ENCODE data around the gene GPX1.
"Not testable (repeated sequence)": the region's sequence is repeated elsewhere in the genome, so short reads cannot be mapped to it uniquely, and the experiment has no call there.

Gene GPX1

GRCh38 chr3:49358217-49358883, at the start of gene GPX1:
Gene GPX1, minus strand, starts transcription at chr3:49358353. Its CDS starts 75 bp downstream, at chr3:49358278.
- peak; percentile 75 for DNase-seq

GRCh38 chr3:49406571-49407565, 48.7 kb upstream of the GPX1 start:
- no peak for DNase-seq

GRCh38 chr3:49405570-49405969, 47.4 kb upstream of the GPX1 start:
- not testable (repeated sequence) for DNase-seq

GRCh38 chr3:49403891-49404290, 45.7 kb upstream of the GPX1 start:
- no peak for DNase-seq

DNA sequence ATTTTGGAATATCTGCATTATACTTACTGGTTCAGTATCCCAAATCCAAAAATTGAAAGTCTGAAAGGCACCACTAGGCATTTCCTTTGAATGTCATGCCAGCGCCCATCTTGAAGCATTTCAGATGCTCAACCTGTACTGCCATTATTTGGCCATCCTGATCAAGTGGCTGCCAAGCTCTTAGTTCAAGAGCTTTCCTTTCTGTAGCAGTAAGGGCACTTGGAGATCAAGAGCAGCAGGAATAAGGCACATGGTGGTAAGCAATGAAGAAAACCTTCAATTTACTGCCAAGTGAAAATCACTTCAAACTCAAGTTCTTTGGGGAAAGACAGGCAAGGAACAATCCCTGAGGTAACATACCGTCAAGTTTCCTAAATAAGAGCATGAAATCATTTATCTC, 43.6 kb upstream of the GPX1 start:
- no peak for DNase-seq

GRCh38 chr3:49399461-49399860, 41.3 kb upstream of the GPX1 start:
- DNase-seq: no peak

- DNase-seq: no peak
Measured at GRCh38 chr3:49397470-49397869, 39.3 kb upstream of the GPX1 start.

- not testable (repeated sequence) for DNase-seq
Measured at GRCh38 chr3:49391310-49391709, 33.2 kb upstream of the GPX1 start.

DNA sequence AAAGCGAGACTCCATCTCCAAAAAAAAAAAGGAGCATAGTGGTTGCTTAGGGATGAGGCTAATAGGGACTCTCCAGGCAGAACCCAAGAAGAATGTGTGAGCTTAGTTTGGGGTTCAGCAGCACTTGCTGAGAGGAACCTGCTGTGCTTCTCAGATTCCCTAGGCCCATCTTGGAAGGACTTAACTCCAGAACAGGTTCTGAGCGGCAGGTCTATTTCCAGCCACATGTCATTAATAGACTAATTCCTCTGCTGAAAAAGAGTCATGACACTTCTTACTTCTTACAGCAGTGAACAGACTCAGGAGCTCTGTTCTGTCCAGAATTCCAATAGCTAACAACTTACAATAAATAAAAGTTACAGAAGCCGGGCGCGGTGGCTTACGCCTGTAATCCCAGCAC, 31.1 kb upstream of the GPX1 start:
- DNase-seq: no peak

DNA sequence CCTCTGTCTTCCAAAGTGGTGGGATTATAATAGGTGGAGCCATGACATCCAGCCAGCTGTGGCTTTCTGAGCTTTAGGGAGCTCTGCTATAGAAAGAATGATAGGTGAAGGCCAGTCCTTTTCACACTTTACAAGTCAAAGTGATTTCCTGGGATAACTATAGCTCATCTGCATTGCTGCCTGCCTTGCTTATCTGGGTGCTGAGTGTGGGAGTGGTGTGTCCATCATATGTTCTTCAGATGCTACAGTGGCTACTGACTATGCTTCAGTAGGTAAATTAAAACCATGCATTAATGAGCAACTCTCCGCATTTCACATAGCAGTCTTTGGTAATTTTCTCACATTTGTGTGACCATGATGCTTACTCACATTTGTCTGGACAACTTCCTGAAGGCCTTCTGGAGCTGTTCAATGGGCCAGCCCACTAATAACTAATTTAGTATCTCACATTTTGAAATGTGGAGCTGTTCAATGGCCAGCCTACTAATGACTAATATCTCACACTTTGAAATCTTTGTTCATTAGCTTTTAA, 30.2 kb upstream of the GPX1 start:
- no peak for DNase-seq

GRCh38 chr3:49387721-49388120, 29.6 kb upstream of the GPX1 start:
- DNase-seq: no peak

- DNase-seq: no peak
Measured at GRCh38 chr3:49386056-49386756, 28.1 kb upstream of the GPX1 start.

- no peak for DNase-seq
Measured at GRCh38 chr3:49385617-49386016, 27.5 kb upstream of the GPX1 start.

GRCh38 chr3:49383387-49383786, 25.2 kb upstream of the GPX1 start:
- DNase-seq: no peak

- DNase-seq: no peak
Measured at GRCh38 chr3:49378249-49378895, 20.2 kb upstream of the GPX1 start.

DNA sequence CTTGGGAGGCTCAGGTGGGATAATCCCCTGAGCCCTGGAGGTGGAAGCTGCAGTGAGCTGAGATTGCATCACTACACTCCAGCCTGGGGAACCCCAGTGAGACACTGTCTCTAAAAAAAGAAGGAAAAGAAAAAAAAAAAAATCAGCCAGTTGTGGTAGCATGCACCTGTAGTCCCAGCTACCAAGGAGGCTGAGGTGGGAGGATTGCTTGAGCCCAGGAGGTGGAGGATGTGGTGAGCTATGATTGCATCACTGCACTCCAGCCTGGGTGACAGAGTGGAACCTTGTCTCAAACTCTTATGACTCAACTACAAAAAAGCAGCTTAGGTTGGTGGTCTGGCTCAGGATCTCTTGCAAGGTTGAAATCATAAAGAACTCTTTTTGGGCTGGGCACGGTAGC, 19.3 kb upstream of the GPX1 start:
- peak; percentile 28 for DNase-seq

GRCh38 chr3:49371946-49372345, 13.8 kb upstream of the GPX1 start:
- no peak for DNase-seq

DNA sequence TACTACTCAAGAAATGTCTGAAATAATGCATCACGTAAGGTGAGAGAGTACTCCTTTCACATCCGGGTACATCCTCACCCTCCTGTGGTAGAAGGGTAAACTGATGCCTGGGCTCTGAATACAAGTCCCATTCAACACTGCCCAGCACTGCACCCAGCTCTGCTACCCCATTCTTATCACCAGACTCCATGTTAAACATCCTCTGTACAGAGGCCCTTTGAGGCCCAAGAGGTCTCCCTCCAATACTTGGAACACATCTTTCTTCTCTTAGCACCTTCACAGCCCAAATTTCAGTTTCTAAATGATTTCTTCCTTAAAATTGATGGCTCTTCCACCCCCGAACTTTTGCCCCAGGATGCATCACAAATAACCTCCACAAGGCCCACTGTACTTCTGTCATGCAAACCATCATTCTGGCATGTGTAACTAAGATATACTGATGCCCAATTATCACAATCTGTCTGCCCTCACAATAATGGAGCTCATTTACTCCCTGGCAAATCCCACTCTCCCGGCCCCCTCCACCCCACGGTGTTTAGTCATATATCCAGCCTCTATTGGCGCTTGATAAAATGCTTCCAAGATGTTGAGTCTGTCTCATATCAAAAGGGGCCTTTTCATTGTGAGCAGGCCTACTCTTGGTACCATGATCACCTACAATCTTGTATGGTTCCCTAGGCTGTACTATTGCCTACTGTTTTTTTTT, 12.6 kb upstream of the GPX1 start:
- no peak for DNase-seq

DNA sequence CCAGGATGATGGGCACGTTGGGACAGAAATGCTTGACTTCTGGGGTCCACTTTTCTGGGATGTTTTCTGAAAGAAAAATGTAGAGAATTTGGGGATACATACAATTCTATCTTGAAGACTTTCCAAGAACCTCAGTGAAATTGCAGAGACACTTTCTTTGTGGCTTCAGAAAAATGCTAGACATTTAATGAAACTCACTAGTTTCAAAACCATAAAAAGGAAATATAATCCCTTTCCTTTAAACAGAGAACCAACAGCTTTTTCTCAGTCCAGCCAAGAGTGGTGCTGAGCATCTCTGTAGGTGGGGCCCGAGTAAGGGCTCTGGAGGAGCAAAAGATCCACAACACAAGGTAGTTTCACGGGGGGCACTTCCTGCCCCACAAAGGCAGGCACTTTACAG, 4.4 kb upstream of the GPX1 start:
- DNase-seq: no peak

DNA sequence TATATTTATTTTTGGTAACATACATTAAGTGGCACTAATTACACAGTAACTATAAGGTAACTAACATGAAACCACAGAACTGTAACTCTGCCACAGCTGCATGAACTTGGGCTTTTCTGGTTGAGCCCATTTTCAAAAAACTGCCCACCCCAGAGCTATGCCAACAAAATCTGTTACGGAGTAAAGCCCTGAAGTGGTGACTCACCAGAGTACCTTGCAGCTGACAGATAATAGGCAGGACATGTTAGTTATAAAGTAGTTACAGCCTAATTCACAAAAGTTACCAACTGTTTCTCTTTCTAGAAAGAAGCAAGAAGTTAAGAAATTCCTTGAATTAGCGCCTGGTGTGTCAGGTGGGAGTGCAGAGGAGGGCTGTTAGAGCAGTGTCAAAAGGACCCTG, 1.5 kb upstream of the GPX1 start:
- DNase-seq: no peak

DNA sequence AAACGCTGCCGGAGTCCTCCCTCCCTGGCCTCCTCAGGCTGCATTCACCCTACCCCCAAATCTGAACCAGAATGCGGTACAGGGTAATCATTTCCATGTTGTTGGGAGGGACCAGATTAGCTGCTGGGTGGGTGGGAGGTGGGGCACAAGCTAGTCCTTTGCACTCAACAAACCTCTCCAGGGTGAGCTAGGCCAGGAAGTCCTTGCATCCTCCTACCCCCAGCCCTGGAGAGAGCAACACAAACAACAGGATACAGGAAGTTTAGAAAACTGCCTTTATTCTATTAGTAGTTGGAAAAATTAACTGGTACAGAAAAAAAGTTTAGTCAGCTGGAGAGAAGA, 702 bp upstream of the GPX1 start:
- DNase-seq: no peak

All from activated T-cell treated with anti-CD3 and anti-CD28 coated beads, Interleukin-2, amount 50 U/mL, for 1 hour (primary cell).